SK-N-SH (cell line): ENCODE data around the gene VMAC.

Experiments
- CTCF ChIP-seq: fragments of 200-600 bp; sonication (generic); IDR thresholded peaks from 2 replicates; pipeline ENCODE4 v1.6.1; 2017; ENCODE audit warnings: antibody characterized with exemption, mild to moderate bottlenecking, moderate library complexity
- EP300 ChIP-seq, 2 experiments: IDR thresholded peaks; 2 replicates each; pipeline versions ENCODE4 v1.4.0 to v1.6.1; 2012; ENCODE audit warnings: borderline replicate concordance in 1 of 2, low read depth in 1 of 2, low read length in 1 of 2
- EZH2phosphoT487 ChIP-seq: fragments of 200-600 bp; sonication (generic); IDR thresholded peaks from 2 replicates; pipeline ENCODE4 v1.6.1; 2017; ENCODE audit warnings: low read depth, mixed run types, mild to moderate bottlenecking, antibody characterized with exemption, moderate library complexity, borderline replicate concordance
- NFIC ChIP-seq: IDR thresholded peaks from 2 replicates; pipeline ENCODE4 v1.4.0; 2012; ENCODE audit warnings: borderline replicate concordance
- RAD21 ChIP-seq: IDR thresholded peaks from 2 replicates; pipeline ENCODE4 v1.6.1; 2012; ENCODE audit warnings: mild to moderate bottlenecking, low read length
- TAF1 ChIP-seq: IDR thresholded peaks from 2 replicates; pipeline ENCODE4 v1.6.1; 2012; ENCODE audit warnings: low read depth, mild to moderate bottlenecking, low read length, moderate library complexity, borderline replicate concordance

DNA sequence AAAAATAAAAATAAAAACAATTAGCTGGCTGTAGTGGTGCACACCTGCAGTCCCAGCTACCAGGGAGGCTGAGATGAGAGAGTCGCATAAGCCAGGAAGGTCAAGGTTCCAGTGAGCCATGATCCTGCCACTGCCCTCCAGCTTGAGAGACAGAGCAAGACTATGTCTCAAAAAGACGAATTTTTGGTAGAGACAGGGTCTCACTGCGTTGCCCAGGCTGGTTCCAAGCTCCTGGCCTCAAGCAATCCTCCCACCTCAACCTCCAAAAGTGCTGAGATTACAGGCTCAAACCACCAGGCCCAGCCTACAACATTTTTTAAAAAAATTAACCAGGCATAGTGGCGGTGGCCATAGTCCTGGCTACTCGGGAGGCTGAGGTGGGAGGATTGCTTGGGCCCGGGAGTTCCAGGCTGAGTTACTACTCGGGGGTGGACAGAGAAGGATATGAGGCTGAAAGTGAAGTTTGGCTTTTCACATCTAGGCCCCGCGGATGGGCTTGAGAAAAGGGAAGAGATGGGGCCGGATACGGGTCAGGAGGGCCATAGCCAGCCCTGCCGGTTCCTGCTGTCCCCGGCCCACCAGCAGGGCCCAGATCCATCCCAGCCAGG is 11.3 kb upstream of the VMAC start:
- TF ChIP-seq RAD21 = no peak
- TF ChIP-seq CTCF = no peak
- no peak for TF ChIP-seq TAF1
- TF ChIP-seq NFIC = no peak
- TF ChIP-seq EP300 (IDR thresholded peaks at IDR 0.05; ENCODE audit: borderline replicate concordance in 1 of 2, low read depth in 1 of 2, low read length in 1 of 2) = no peak
- no peak for TF ChIP-seq EZH2phosphoT487
